OCI-LY7 (cell line): ENCODE measurements around the gene NHLRC4. TPM values are rescaled to one million over a fixed set of nuclear protein-coding genes. Genes with fewer than 3 reads are reported as not detected.

ENCODE experiments used
- BruUV-seq: library from RNA; stranded (reverse); fragments of 400-500 nt; replicated peaks from 2 replicates; lab custom pipeline; 2021; lab: Mats Ljungman, UMichigan
- CTCF ChIA-PET: fragments of 300-600 bp; sonication (Branson Sonifier 250); formaldehyde crosslinking; loops from one replicate; lab custom pipeline; 2022; ENCODE audit warnings: antibody characterized with exemption; ENCODE audit not compliant: unreplicated experiment; lab: Charles Lee
- POLR2A ChIA-PET: fragments of 300-600 bp; sonication (Branson Sonifier 250); formaldehyde crosslinking; loops from one replicate; lab custom pipeline; 2022; ENCODE audit warnings: antibody characterized with exemption; lab: Charles Lee
- DNase-seq: peaks from one replicate; pipeline ENCODE4 v3.0.0-alpha.2; 2015; ENCODE audit warnings: low spot score
- H2AFZ ChIP-seq: fragments of 200-600 bp; sonication (generic), shearing (Covaris generic); 2 replicates; pipeline ENCODE4 v1.6.1; 2014; ENCODE audit warnings: mild to moderate bottlenecking, antibody characterized with exemption, low read length, moderate library complexity
- H3K27ac ChIP-seq: fragments of 200-600 bp; sonication (generic); 2 replicates; pipeline ENCODE4 v1.5.1; 2014; ENCODE audit warnings: mixed run types, low read depth, mild to moderate bottlenecking, moderate library complexity, low read length, inconsistent platforms; ENCODE audit not compliant: poor library complexity, severe bottlenecking
- H3K36me3 ChIP-seq: fragments of 200-600 bp; sonication (generic); 2 replicates; pipeline ENCODE4 v1.6.1; 2014; ENCODE audit warnings: mild to moderate bottlenecking, antibody characterized with exemption, low read length, moderate library complexity, mixed read lengths; ENCODE audit not compliant: insufficient read depth
- H3K4me1 ChIP-seq: fragments of 200-600 bp; sonication (generic); 2 replicates; pipeline ENCODE4 v1.5.1; 2014; ENCODE audit warnings: mild to moderate bottlenecking, low read length; ENCODE audit not compliant: insufficient read depth, poor library complexity, severe bottlenecking
- H3K4me2 ChIP-seq: fragments of 200-600 bp; sonication (generic); 2 replicates; pipeline ENCODE4 v1.6.1; 2014; ENCODE audit warnings: mild to moderate bottlenecking, low read length
- H3K4me3 ChIP-seq: fragments of 200-600 bp; sonication (generic); 2 replicates; pipeline ENCODE4 v1.5.1; 2014; ENCODE audit warnings: mild to moderate bottlenecking, low read depth, low read length; ENCODE audit not compliant: poor library complexity, severe bottlenecking
- H3K79me2 ChIP-seq: fragments of 200-600 bp; sonication (generic); 2 replicates; pipeline ENCODE4 v1.6.1; 2016; ENCODE audit warnings: low read depth, mild to moderate bottlenecking, low read length, moderate library complexity, mixed read lengths; ENCODE audit not compliant: insufficient read depth
- H3K9me2 ChIP-seq: fragments of 200-600 bp; sonication (generic); 2 replicates; pipeline ENCODE4 v1.6.1; 2016; ENCODE audit warnings: mild to moderate bottlenecking, low read length, mixed read lengths; ENCODE audit not compliant: insufficient read depth
- H3K9me3 ChIP-seq: fragments of 200-600 bp; sonication (generic); 2 replicates; pipeline ENCODE4 v1.6.1; 2014; ENCODE audit warnings: mild to moderate bottlenecking, mixed run types, low read length, mixed read lengths
- H4K20me1 ChIP-seq: fragments of 200-600 bp; sonication (generic); 2 replicates; pipeline ENCODE4 v1.6.1; 2014; ENCODE audit warnings: mild to moderate bottlenecking, antibody characterized with exemption, low read length, moderate library complexity, mixed read lengths; ENCODE audit not compliant: insufficient read depth
- EZH2phosphoT487 ChIP-seq: fragments of 200-600 bp; sonication (generic); IDR thresholded peaks from 2 replicates; pipeline ENCODE4 v1.6.1; 2018; ENCODE audit warnings: low read depth, borderline replicate concordance, mild to moderate bottlenecking, mixed run types, antibody characterized with exemption, low read length, moderate library complexity, mixed read lengths
- intact Hi-C: fragments of 100-400 bp; cut with micrococcal nuclease; formaldehyde crosslinking; loops from one replicate; pipeline ENCODE4 v1.10.0; 2022; ENCODE audit not compliant: unreplicated experiment
- total RNA-seq, 2 experiments: library from RNA; depleted of rRNA in 1 of 2; stranded (reverse); fragments of >200 nt in 1 of 2; shearing (Covaris generic) in 1 of 2; gene quantifications; 2 replicates each; pipeline ENCODE4 v1.2.3, GENCODE V29; 2014 to 2022
- TF ChIP-seq, protein P1 (sequence below): fragments of 200-600 bp; sonication (generic); conservative IDR thresholded peaks from 2 replicates; pipeline ENCODE4 v1.5.1; 2014; ENCODE audit warnings: mild to moderate bottlenecking, antibody characterized with exemption, low read length, moderate library complexity, mixed read lengths

NHLRC4 gene
- total RNA-seq, 2 experiments from 2014 or later = 2.5 to 3.7 TPM

DNA sequence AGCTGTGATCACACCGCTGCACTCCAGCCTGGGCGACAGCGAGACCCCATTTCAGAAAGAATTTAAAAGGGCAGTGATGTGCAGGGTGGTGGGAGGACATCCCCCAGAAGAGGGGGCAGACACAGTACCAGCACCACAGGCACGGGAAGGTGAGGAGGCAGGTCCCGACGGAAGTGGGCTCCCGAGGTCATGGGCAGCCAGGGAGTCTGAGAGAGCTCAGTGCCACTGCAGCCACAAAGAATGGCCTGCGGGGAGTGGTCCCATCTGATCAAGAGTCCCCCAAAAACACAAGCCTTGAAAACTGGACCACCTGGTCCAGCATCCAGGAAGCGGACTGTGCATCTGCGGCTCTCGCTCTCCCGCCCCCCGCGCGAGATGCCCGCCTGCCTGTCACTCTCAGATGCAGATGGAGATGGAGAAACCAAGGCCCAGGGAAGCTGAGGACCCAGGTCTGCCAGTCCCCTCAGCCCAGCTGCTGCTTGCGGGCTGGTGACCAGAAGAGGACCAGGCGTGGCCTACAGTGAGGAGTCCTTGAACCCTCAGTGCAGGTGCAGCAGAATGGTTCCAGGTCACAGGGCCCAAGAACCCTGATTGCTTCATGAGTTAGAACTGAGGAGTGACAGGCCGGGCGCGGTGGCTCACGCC lies 43.6 kb upstream of the NHLRC4 start:
- Histone ChIP-seq H3K9me3 (no peaks in the 10 kb centered on the region), H3K4me3 (no peak overlapping the region), H2AFZ (no peak overlapping the region), H3K79me2 (peaks cover 6% of the 10 kb centered on the region; the same call in 1 of the 2 replicates), H3K27ac (no peak overlapping the region), H4K20me1 (no peaks in the 10 kb centered on the region), H3K4me1 (peaks cover 15% of the 10 kb centered on the region), H3K4me2 (no peak overlapping the region), H3K36me3 (peaks cover 4% of the 10 kb centered on the region; the same call in 1 of the 2 replicates), H3K9me2 (no peaks in the 10 kb centered on the region)
- ChIA-PET POLR2A (no interaction called here), CTCF (no interaction called here)
- TF ChIP-seq, protein P1, sequence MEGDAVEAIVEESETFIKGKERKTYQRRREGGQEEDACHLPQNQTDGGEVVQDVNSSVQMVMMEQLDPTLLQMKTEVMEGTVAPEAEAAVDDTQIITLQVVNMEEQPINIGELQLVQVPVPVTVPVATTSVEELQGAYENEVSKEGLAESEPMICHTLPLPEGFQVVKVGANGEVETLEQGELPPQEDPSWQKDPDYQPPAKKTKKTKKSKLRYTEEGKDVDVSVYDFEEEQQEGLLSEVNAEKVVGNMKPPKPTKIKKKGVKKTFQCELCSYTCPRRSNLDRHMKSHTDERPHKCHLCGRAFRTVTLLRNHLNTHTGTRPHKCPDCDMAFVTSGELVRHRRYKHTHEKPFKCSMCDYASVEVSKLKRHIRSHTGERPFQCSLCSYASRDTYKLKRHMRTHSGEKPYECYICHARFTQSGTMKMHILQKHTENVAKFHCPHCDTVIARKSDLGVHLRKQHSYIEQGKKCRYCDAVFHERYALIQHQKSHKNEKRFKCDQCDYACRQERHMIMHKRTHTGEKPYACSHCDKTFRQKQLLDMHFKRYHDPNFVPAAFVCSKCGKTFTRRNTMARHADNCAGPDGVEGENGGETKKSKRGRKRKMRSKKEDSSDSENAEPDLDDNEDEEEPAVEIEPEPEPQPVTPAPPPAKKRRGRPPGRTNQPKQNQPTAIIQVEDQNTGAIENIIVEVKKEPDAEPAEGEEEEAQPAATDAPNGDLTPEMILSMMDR = no peak
- no peak for TF ChIP-seq EZH2phosphoT487
- no TSS peak for BruUV-seq
- no peak for DNase-seq
- intact Hi-C loops = no loop called here

DNA sequence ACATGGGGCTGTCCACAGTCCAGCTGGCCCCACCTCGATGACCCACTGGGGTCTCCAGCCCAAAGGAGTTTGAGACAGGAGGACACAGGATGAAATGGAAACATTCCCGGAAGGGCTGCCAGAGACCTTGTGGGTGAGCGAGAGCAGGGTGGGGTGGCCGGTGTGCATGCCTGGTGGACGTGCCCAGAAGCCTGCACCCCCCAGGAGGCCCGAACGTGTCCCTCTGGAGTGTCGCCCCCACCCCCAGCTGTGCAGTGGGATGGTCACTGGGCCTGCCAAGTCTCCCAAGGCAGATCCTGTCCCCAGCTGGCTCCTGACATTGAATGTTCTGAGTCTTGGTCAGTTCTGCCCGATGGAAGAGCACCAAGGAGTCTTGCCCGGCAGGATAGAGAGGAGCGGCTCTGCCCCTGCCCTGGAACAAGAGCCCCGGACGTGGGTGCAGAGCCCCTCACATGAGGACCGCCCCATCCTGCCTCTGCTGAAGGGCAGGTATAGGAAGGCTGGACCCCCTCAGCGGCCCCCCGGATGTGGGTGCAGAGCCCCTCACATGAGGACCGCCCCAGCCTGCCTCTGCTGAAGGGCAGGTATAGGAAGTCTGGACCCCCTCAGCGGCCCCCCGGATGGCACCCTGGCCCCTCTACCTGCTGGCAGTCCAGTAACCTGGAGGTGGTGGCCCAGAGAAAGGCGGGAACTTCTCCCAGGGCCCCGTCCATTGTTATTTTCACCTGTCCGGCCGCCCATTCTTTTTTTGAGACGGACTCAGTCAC lies 42.3 kb upstream of the NHLRC4 start:
- ChIA-PET CTCF (no interaction called here), POLR2A (no interaction called here)
- Histone ChIP-seq H2AFZ (no peak overlapping the region), H3K36me3 (peaks cover 4% of the 10 kb centered on the region; the same call in 1 of the 2 replicates), H3K4me3 (no peak overlapping the region), H3K9me2 (no peaks in the 10 kb centered on the region), H3K4me1 (peaks cover 22% of the 10 kb centered on the region), H3K9me3 (no peaks in the 10 kb centered on the region), H4K20me1 (no peaks in the 10 kb centered on the region), H3K4me2 (no peak overlapping the region), H3K79me2 (peaks cover 18% of the 10 kb centered on the region), H3K27ac (no peak overlapping the region)
- TF ChIP-seq, protein P1 = no peak
- no peak for TF ChIP-seq EZH2phosphoT487
- no peak for DNase-seq
- BruUV-seq = no TSS peak
- intact Hi-C loops = no loop called here

DNA sequence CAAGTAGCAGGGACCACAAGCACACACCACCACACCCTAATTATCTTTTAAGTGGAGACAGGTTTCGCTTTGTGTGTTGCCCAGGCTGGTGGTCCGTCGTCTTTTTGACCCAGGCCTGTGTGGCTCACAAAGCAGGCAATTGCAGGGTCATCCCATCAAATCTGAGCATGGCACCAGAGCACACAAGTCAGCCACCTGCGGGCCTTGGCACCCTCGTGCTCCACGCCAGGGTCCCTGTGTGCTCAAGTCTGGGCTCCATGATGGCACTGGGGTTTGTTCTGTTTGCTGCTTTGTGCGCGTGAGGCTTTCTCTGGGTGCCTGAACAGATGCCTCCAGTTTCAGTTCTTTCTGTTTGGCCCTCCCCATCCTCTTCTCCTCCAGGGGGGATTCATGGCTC lies 41.7 kb upstream of the NHLRC4 start:
- POLR2A ChIA-PET = no interaction called here
- H3K79me2 ChIP-seq = peaks cover 25% of the 10 kb centered on the region
- DNase-seq = peak; percentile 11

More for the DNA sequence above, 41.7 kb upstream of the NHLRC4 start:
- Histone ChIP-seq H2AFZ (no peak overlapping the region), H3K4me1 (peaks cover 24% of the 10 kb centered on the region), H3K4me3 (no peak overlapping the region), H3K4me2 (peak overlapping the region; percentile 90), H4K20me1 (no peaks in the 10 kb centered on the region), H3K36me3 (peaks cover 11% of the 10 kb centered on the region; the same call in 1 of the 2 replicates), H3K27ac (no peak overlapping the region), H3K9me3 (no peaks in the 10 kb centered on the region), H3K9me2 (no peaks in the 10 kb centered on the region)
- BruUV-seq = no TSS peak
- CTCF ChIA-PET = no interaction called here
- intact Hi-C loops = no loop called here
- TF ChIP-seq, protein P1 = no peak
- TF ChIP-seq EZH2phosphoT487 = no peak
